DOHH2 (cell line): ENCODE results near the gene SENP6.
"Not testable (repeated sequence)": the region's sequence is repeated elsewhere in the genome, so short reads cannot be mapped to it uniquely, and the experiment has no call there.

Experiments used
- H3F3A ChIP-seq: fragments of 200-600 bp; sonication (generic), shearing (Covaris generic); 2 replicates; pipeline ENCODE4 v1.6.0; 2016; ENCODE audit warnings: antibody characterized with exemption, mild to moderate bottlenecking; ENCODE audit not compliant: control insufficient read depth, insufficient read depth
- H3K27ac ChIP-seq: fragments of 200-600 bp; sonication (generic); 2 replicates; pipeline ENCODE4 v1.5.1; 2014; ENCODE audit warnings: low read depth, mild to moderate bottlenecking, low read length, moderate library complexity
- H3K27me3 ChIP-seq: fragments of 200-600 bp; sonication (generic); 2 replicates; pipeline ENCODE4 v1.6.1; 2014; ENCODE audit warnings: mild to moderate bottlenecking, low read length, mixed read lengths; ENCODE audit not compliant: control insufficient read depth
- H3K36me3 ChIP-seq: fragments of 200-600 bp; sonication (generic); 2 replicates; pipeline ENCODE4 v1.6.1; 2014; ENCODE audit warnings: mild to moderate bottlenecking, low read length, moderate library complexity, mixed read lengths; ENCODE audit not compliant: control insufficient read depth
- H3K4me1 ChIP-seq: fragments of 200-600 bp; sonication (generic); 2 replicates; pipeline ENCODE4 v1.6.1; 2014; ENCODE audit warnings: mild to moderate bottlenecking, low read length, mixed read lengths; ENCODE audit not compliant: control insufficient read depth
- H3K4me2 ChIP-seq: fragments of 200-600 bp; sonication (generic); 2 replicates; pipeline ENCODE4 v1.6.0; 2014; ENCODE audit warnings: mild to moderate bottlenecking, low read length, moderate library complexity
- H3K4me3 ChIP-seq: fragments of 200-600 bp; sonication (generic); 2 replicates; pipeline ENCODE4 v1.5.1; 2014; ENCODE audit warnings: mild to moderate bottlenecking, low read length, mixed read lengths
- H3K79me2 ChIP-seq: fragments of 200-600 bp; sonication (generic); 2 replicates; pipeline ENCODE4 v1.6.1; 2014; ENCODE audit warnings: mild to moderate bottlenecking, low read length, mixed read lengths; ENCODE audit not compliant: control insufficient read depth
- H3K9me2 ChIP-seq: fragments of 200-600 bp; sonication (generic); replicated peaks from 2 replicates; pipeline ENCODE4 v1.6.1; 2014; ENCODE audit warnings: mild to moderate bottlenecking, low read length, mixed read lengths; ENCODE audit not compliant: control insufficient read depth
- H3K9me3 ChIP-seq: fragments of 200-600 bp; sonication (generic); 2 replicates; pipeline ENCODE4 v1.6.1; 2014; ENCODE audit warnings: antibody characterized with exemption, low read length, mixed read lengths; ENCODE audit not compliant: control insufficient read depth, insufficient read depth
- H4K20me1 ChIP-seq: fragments of 200-600 bp; sonication (generic); 2 replicates; pipeline ENCODE4 v1.6.0; 2014; ENCODE audit warnings: low read depth, mild to moderate bottlenecking, antibody characterized with exemption, low read length, moderate library complexity; ENCODE audit not compliant: control insufficient read depth, insufficient read depth
- CTCF ChIP-seq: fragments of 200-600 bp; sonication (generic); IDR thresholded peaks from one replicate; pipeline ENCODE4 v1.5.1; 2014; ENCODE audit warnings: antibody characterized with exemption, mild to moderate bottlenecking, low read depth, low read length; ENCODE audit not compliant: poor library complexity, severe bottlenecking
- EZH2phosphoT487 ChIP-seq: fragments of 200-600 bp; sonication (generic); IDR thresholded peaks from 2 replicates; pipeline ENCODE4 v1.6.1; 2017; ENCODE audit warnings: borderline replicate concordance, mild to moderate bottlenecking, antibody characterized with exemption, low read length, moderate library complexity, mixed read lengths

SENP6 gene

GRCh38 chr6:75693534-75693933, 91.9 kb downstream of the SENP6 start:
- H3K4me1 ChIP-seq: no peaks in the 10 kb centered on the region
- H4K20me1 ChIP-seq: no peaks in the 10 kb centered on the region
- no peak overlapping the region for H3K4me2 ChIP-seq
- no peaks in the 10 kb centered on the region for H3K9me3 ChIP-seq
- TF ChIP-seq EZH2phosphoT487 (no peak), CTCF (no peak)
- H3K9me2 ChIP-seq: no peaks in the 10 kb centered on the region
- no peaks in the 10 kb centered on the region for H3K27me3 ChIP-seq
- H3K79me2 ChIP-seq: no peaks in the 10 kb centered on the region
- no peak overlapping the region for H3K4me3 ChIP-seq
- H3K27ac ChIP-seq: no peak overlapping the region
- no peaks in the 10 kb centered on the region; the same call in 1 of the 2 replicates for H3F3A ChIP-seq
- peaks cover 34% of the 10 kb centered on the region for H3K36me3 ChIP-seq

- Histone ChIP-seq H3K27me3 (no peaks in the 10 kb centered on the region), H3K27ac (no peak overlapping the region), H3F3A (no peaks in the 10 kb centered on the region; the same call in 1 of the 2 replicates), H3K79me2 (no peaks in the 10 kb centered on the region), H3K36me3 (peaks cover 31% of the 10 kb centered on the region), H3K4me2 (no peak overlapping the region), H4K20me1 (no peaks in the 10 kb centered on the region), H3K9me3 (no peaks in the 10 kb centered on the region), H3K9me2 (no peaks in the 10 kb centered on the region), H3K4me1 (no peaks in the 10 kb centered on the region), H3K4me3 (no peak overlapping the region)
- no peak for TF ChIP-seq EZH2phosphoT487
- no peak for TF ChIP-seq CTCF
Measured at GRCh38 chr6:75694406-75694805, 92.7 kb downstream of the SENP6 start.

- H3K27me3 ChIP-seq, H3K27ac ChIP-seq, H3K4me2 ChIP-seq, H4K20me1 ChIP-seq, H3K4me3 ChIP-seq, H3F3A ChIP-seq, H3K4me1 ChIP-seq, H3K9me2 ChIP-seq, H3K79me2 ChIP-seq, H3K9me3 ChIP-seq: not testable (repeated sequence)
- H3K36me3 ChIP-seq: peaks cover 36% of the 10 kb centered on the region
Measured at GRCh38 chr6:75708334-75708733, 106.7 kb downstream of the SENP6 start.

GRCh38 chr6:75711173-75711572, 109.5 kb downstream of the SENP6 start:
- H3K4me1 ChIP-seq: no peaks in the 10 kb centered on the region
- H3F3A ChIP-seq: no peaks in the 10 kb centered on the region
- peaks cover 58% of the 10 kb centered on the region for H3K36me3 ChIP-seq
- TF ChIP-seq CTCF (no peak), EZH2phosphoT487 (no peak)
- H3K27me3 ChIP-seq: no peaks in the 10 kb centered on the region
- no peak overlapping the region for H3K4me2 ChIP-seq
- H3K4me3 ChIP-seq: no peak overlapping the region
- no peaks in the 10 kb centered on the region for H4K20me1 ChIP-seq
- no peaks in the 10 kb centered on the region for H3K79me2 ChIP-seq
- H3K9me2 ChIP-seq: no peaks in the 10 kb centered on the region
- no peak overlapping the region for H3K27ac ChIP-seq
- H3K9me3 ChIP-seq: no peaks in the 10 kb centered on the region
